H1 (cell line): ENCODE measurements around the gene FBXO21. TPM values are rescaled to one million over a fixed set of nuclear protein-coding genes. Genes with fewer than 3 reads are reported as not detected.

Experiments
- CTCF ChIA-PET: fragments of 300-600 bp; sonication (Branson Sonifier 250); formaldehyde crosslinking; loops from one replicate; lab custom pipeline; 2021; ENCODE audit not compliant: partially characterized antibody; lab: Charles Lee
- POLR2A ChIA-PET: fragments of 300-600 bp; sonication (Branson Sonifier 250); formaldehyde crosslinking; loops from one replicate; lab custom pipeline; 2021; ENCODE audit warnings: inconsistent platforms; ENCODE audit not compliant: partially characterized antibody; lab: Charles Lee
- DNase-seq, 2 experiments: peaks; one replicate each; pipeline versions ENCODE4 v3.0.0 to v3.0.0-alpha.2; 2010 to 2022; ENCODE audit warnings: low spot score in 2 of 2, low read depth in 1 of 2, mixed read lengths in 1 of 2
- FAIRE-seq: peaks from 2 replicates; lab custom pipeline; 2011; peaks lifted over from hg19 to GRCh38; lab: Jason Lieb, UNC
- H2AFZ ChIP-seq: 2 replicates; pipeline ENCODE4 v1.8.1; 2012; ENCODE audit warnings: low read length, inconsistent platforms
- H2AK5ac ChIP-seq: 2 replicates; pipeline ENCODE4 v1.6.1; 2013; ENCODE audit warnings: low read depth, low read length
- H2BK120ac ChIP-seq: replicated peaks from 2 replicates; pipeline ENCODE3; 2013; ENCODE audit warnings: low read depth, low read length, inconsistent platforms
- H2BK12ac ChIP-seq: 2 replicates; pipeline ENCODE4 v1.6.1; 2013; ENCODE audit warnings: low read depth, low read length
- H2BK15ac ChIP-seq: 2 replicates; pipeline ENCODE4 v1.6.1; 2013; ENCODE audit warnings: low read length
- H2BK20ac ChIP-seq: 2 replicates; pipeline ENCODE4 v1.6.1; 2013; ENCODE audit warnings: low read length
- H2BK5ac ChIP-seq: 2 replicates; pipeline ENCODE4 v1.6.1; 2013; ENCODE audit warnings: low read depth, low read length
- H3K14ac ChIP-seq: 2 replicates; pipeline ENCODE4 v1.6.1; 2013; ENCODE audit warnings: inconsistent platforms; ENCODE audit not compliant: insufficient read length
- H3K18ac ChIP-seq: 2 replicates; pipeline ENCODE4 v1.6.1; 2013; ENCODE audit warnings: low read length; ENCODE audit errors: extremely low read depth
- H3K23ac ChIP-seq: 2 replicates; pipeline ENCODE4 v1.6.1; 2013; ENCODE audit warnings: inconsistent platforms; ENCODE audit not compliant: insufficient read length
- H3K23me2 ChIP-seq: 2 replicates; pipeline ENCODE4 v1.6.1; 2013; ENCODE audit warnings: low read depth, low read length
- H3K27ac ChIP-seq: 2 replicates; pipeline ENCODE4 v1.6.1; 2011; ENCODE audit warnings: low read depth, low read length, inconsistent platforms
- H3K27me3 ChIP-seq, 4 experiments: replicated peaks in 1 of 4; 1 replicate in 1 of 4; 2 replicates in 3 of 4; pipeline versions ENCODE4 v1.6.1 to v1.8.1; 2011 to 2013; ENCODE audit warnings: low read length in 3 of 4, mild to moderate bottlenecking in 3 of 4, inconsistent platforms in 2 of 4, mixed read lengths in 2 of 4, moderate library complexity in 1 of 4; ENCODE audit not compliant: control insufficient read depth in 3 of 4, insufficient read depth in 3 of 4; ENCODE audit errors: extremely low read depth in 1 of 4
- H3K36me3 ChIP-seq, 4 experiments: 2 replicates each; pipeline versions ENCODE4 v1.6.1 to v1.8.1; 2011 to 2013; ENCODE audit warnings: mild to moderate bottlenecking in 4 of 4, low read length in 3 of 4, moderate library complexity in 2 of 4, control low read depth in 1 of 4, inconsistent platforms in 1 of 4; ENCODE audit not compliant: insufficient read depth in 4 of 4, control insufficient read depth in 2 of 4
- H3K4ac ChIP-seq: replicated peaks from 2 replicates; pipeline ENCODE3; 2013; ENCODE audit warnings: low read length, low read depth, mixed read lengths, inconsistent platforms; ENCODE audit not compliant: insufficient read length
- H3K4me1 ChIP-seq, 4 experiments: replicated peaks in 1 of 4; 1 replicate in 1 of 4; 2 replicates in 3 of 4; pipeline versions ENCODE4 v1.6.1 to v1.8.1; 2011 to 2013; ENCODE audit warnings: low read length in 3 of 4, inconsistent platforms in 2 of 4, mixed read lengths in 1 of 4; ENCODE audit not compliant: insufficient read depth in 4 of 4, control insufficient read depth in 3 of 4
- H3K4me2 ChIP-seq, 2 experiments: 2 replicates each; pipeline versions ENCODE4 v1.6.1 to v1.8.1; 2011 to 2013; ENCODE audit warnings: low read depth in 2 of 2, low read length in 2 of 2, control low read depth in 1 of 2, inconsistent platforms in 1 of 2, mild to moderate bottlenecking in 1 of 2; ENCODE audit not compliant: insufficient read depth in 1 of 2
- H3K4me3 ChIP-seq, 4 experiments: fragments of 200-600, 300-600 bp in 1 of 4; sonication (generic), shearing (Covaris generic), sonication (Bioruptor Twin) in 1 of 4; 2 replicates each; pipeline versions ENCODE4 v1.5.1 to v1.8.1; 2011 to 2016; ENCODE audit warnings: low read length in 4 of 4, low read depth in 3 of 4, control low read depth in 2 of 4, inconsistent platforms in 2 of 4, mild to moderate bottlenecking in 2 of 4, mixed read lengths in 1 of 4, moderate library complexity in 1 of 4; ENCODE audit not compliant: insufficient read depth in 2 of 4; ENCODE audit errors: extremely low read depth in 1 of 4
- H3K56ac ChIP-seq: replicated peaks from 2 replicates; pipeline ENCODE3; 2013; ENCODE audit warnings: low read depth, mild to moderate bottlenecking, mixed read lengths, low read length, inconsistent platforms; ENCODE audit not compliant: insufficient read length
- H3K79me1 ChIP-seq: 2 replicates; pipeline ENCODE4 v1.6.1; 2013; ENCODE audit warnings: low read depth, low read length, control low read depth
- H3K79me2 ChIP-seq, 2 experiments: 2 replicates each; pipeline versions ENCODE4 v1.6.1 to v1.8.1; 2012 to 2013; ENCODE audit warnings: low read length in 2 of 2, mild to moderate bottlenecking in 2 of 2, inconsistent platforms in 1 of 2; ENCODE audit not compliant: insufficient read depth in 2 of 2, control insufficient read depth in 1 of 2
- H3K9ac ChIP-seq, 4 experiments: replicated peaks in 1 of 4; 1 replicate in 1 of 4; 2 replicates in 3 of 4; pipeline versions ENCODE4 v1.6.1 to v1.8.1; 2011 to 2013; ENCODE audit warnings: low read depth in 3 of 4, low read length in 3 of 4, control low read depth in 2 of 4, mild to moderate bottlenecking in 2 of 4, moderate library complexity in 2 of 4, inconsistent platforms in 1 of 4; ENCODE audit errors: extremely low read depth in 1 of 4
- H3K9me3 ChIP-seq, 2 experiments: 2 replicates each; pipeline versions ENCODE4 v1.6.1 to v1.8.1; 2012 to 2013; ENCODE audit warnings: mild to moderate bottlenecking in 2 of 2, moderate library complexity in 2 of 2, control low read depth in 1 of 2, inconsistent platforms in 1 of 2, low read depth in 1 of 2, low read length in 1 of 2, mixed read lengths in 1 of 2; ENCODE audit not compliant: insufficient read depth in 2 of 2
- H4K20me1 ChIP-seq, 2 experiments: replicated peaks in 1 of 2; 2 replicates each; pipeline versions ENCODE3 to v1.8.1; 2011 to 2013; ENCODE audit warnings: inconsistent platforms in 2 of 2, low read length in 2 of 2, mild to moderate bottlenecking in 1 of 2; ENCODE audit not compliant: insufficient read depth in 2 of 2, control insufficient read depth in 1 of 2
- H4K5ac ChIP-seq: 2 replicates; pipeline ENCODE4 v1.6.1; 2013; ENCODE audit warnings: low read length, low read depth, mixed read lengths, inconsistent platforms; ENCODE audit not compliant: insufficient read length
- H4K8ac ChIP-seq: 2 replicates; pipeline ENCODE4 v1.8.0; 2013; ENCODE audit warnings: mild to moderate bottlenecking, moderate library complexity, low read length, inconsistent platforms; ENCODE audit not compliant: insufficient read depth; ENCODE audit errors: extremely low read depth
- H4K91ac ChIP-seq: replicated peaks from 2 replicates; pipeline ENCODE3; 2013; ENCODE audit warnings: low read length, mixed read lengths, inconsistent platforms; ENCODE audit not compliant: insufficient read length
- CBX5 ChIP-seq: fragments of 300-800, 300-1000 bp; sonication (generic); IDR thresholded peaks from 2 replicates; pipeline ENCODE4 v1.7.1; 2016; ENCODE audit warnings: antibody characterized with exemption, low read length, low read depth
- CHD1 ChIP-seq: IDR thresholded peaks from 2 replicates; pipeline ENCODE4 v1.6.1; 2012; ENCODE audit warnings: low read depth, low read length, improper control_type of control experiment
- CREB1 ChIP-seq: IDR thresholded peaks from 2 replicates; pipeline ENCODE4 v1.6.1; 2012; ENCODE audit warnings: inconsistent platforms
- FOSL1 ChIP-seq: IDR thresholded peaks from 2 replicates; pipeline ENCODE4 v1.6.1; 2011; ENCODE audit warnings: mild to moderate bottlenecking, low read depth, low read length, moderate library complexity; ENCODE audit not compliant: insufficient read depth
- GABPA ChIP-seq: IDR thresholded peaks from 2 replicates; pipeline ENCODE4 v1.6.1; 2011; ENCODE audit warnings: mild to moderate bottlenecking, low read length, moderate library complexity, borderline replicate concordance; ENCODE audit not compliant: insufficient read depth
- POLR2A ChIP-seq, 2 experiments: IDR thresholded peaks; 1 replicate in 1 of 2; 2 replicates in 1 of 2; pipeline ENCODE4 v1.6.1; 2011; ENCODE audit warnings: low read depth in 2 of 2, low read length in 2 of 2, mild to moderate bottlenecking in 2 of 2; ENCODE audit errors: control extremely low read depth in 1 of 2
- SAP30 ChIP-seq: fragments of 300-600 bp; sonication (generic); IDR thresholded peaks from 2 replicates; pipeline ENCODE4 v1.7.1; 2012; ENCODE audit warnings: low read length, moderate library complexity, mild to moderate bottlenecking, inconsistent platforms; ENCODE audit not compliant: insufficient read depth, insufficient replicate concordance
- SUZ12 ChIP-seq: fragments of 200-600 bp; sonication (generic); IDR thresholded peaks from 2 replicates; pipeline ENCODE4 v1.6.1; 2012; ENCODE audit warnings: mild to moderate bottlenecking, inconsistent platforms, low read length, moderate library complexity, mixed read lengths
- TBP ChIP-seq: IDR thresholded peaks from 2 replicates; pipeline ENCODE4 v1.6.1; 2011; ENCODE audit warnings: low read depth, low read length, improper control_type of control experiment
- WGBS, 2 experiments: shearing (Covaris generic) in 1 of 2; methylation state at CpG; one replicate each; pipeline versions ENCODE4 v1.1.6 to v1.1.7; 2013 to 2015; ENCODE audit warnings: low lambda C conversion rate in 2 of 2, mixed read lengths in 2 of 2, inconsistent platforms in 1 of 2, low coverage in 1 of 2, missing lambda C conversion rate in 1 of 2; ENCODE audit not compliant: insufficient replicate concordance in 2 of 2, insufficient coverage in 1 of 2, insufficient read length in 1 of 2; ENCODE audit errors: extremely low coverage in 1 of 2, missing lambda C conversion rate in 1 of 2; 5-methylcytosine and 5-hydroxymethylcytosine counted together
- polyA plus RNA-seq, 7 experiments: library from polyadenylated mRNA; depleted of rRNA in 3 of 7; stranded (reverse) in 5 of 7; unstranded in 2 of 7; fragments of >200 nt in 5 of 7; fragments of 200-250 nt in 2 of 7; gene quantifications; 1 replicate in 5 of 7; 2 replicates in 1 of 7; 4 replicates in 1 of 7; pipeline versions ENCODE4 v1.2.1 to v1.2.3, GENCODE V29; 2011 to 2013; ENCODE audit warnings: missing spikeins in 2 of 7, mixed read lengths in 2 of 7
- total RNA-seq: library from RNA; stranded (reverse); fragmentation: NEBNext Ultra II Directional; extraction: Animal tissue kit (Norgen Biotek cat#: 25700); gene quantifications from 2 replicates; pipeline ENCODE4 v1.2.1, GENCODE V29; 2021
- TF ChIP-seq, protein P1 (sequence below): IDR thresholded peaks from 2 replicates; pipeline ENCODE4 v1.6.1; 2011; ENCODE audit warnings: low read depth, mild to moderate bottlenecking, low read length; ENCODE audit not compliant: insufficient read depth
- TF ChIP-seq, protein P2 (sequence below): IDR thresholded peaks from 2 replicates; pipeline ENCODE4 v1.6.1; 2012; ENCODE audit warnings: inconsistent platforms
- TF ChIP-seq, protein P3 (sequence below): IDR thresholded peaks from 2 replicates; pipeline ENCODE4 v1.6.1; 2011; ENCODE audit warnings: low read length, improper control_type of control experiment

Gene FBXO21
- total and polyA plus RNA-seq, 2 of the 8 experiments (the other 6 are each of a cell fraction or from before 2014, with no cell fraction given) = 57.0 to 80.6 TPM

DNA sequence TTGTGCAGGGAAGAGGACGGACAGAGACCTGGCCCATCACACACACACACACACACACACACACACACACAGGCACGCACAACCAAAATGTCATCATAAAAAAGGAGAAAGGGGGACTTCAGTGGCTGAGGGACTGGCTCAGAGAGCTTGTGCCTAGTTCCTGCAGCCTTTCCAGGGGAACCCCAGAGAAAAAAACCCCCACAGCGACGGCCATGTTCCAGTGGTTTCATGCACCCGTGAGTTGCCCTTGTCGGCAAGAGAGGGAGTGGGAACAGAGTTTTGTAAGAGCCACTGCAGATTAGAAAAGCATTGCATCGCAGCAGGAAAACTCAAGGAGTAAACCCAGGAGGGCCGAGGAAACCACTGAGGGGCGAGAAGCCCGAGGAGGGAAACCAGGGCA is 24.5 kb upstream of the FBXO21 start:
- Histone ChIP-seq H2AK5ac (no peak overlapping the region), H3K18ac (no peak overlapping the region), H3K4me3 (no peak overlapping the region), H4K91ac (no peak overlapping the region), H2BK12ac (no peak overlapping the region), H3K23me2 (no peaks in the 10 kb centered on the region), H3K4me2 (no peak overlapping the region), H3K27me3 (no peaks in the 10 kb centered on the region), H2BK5ac (no peak overlapping the region), H3K9ac (peak overlapping the region in 1 of 4 experiments; percentile 10; a peak in 1 of 7 replicates), H3K36me3 (no peaks in the 10 kb centered on the region), H4K8ac (no peak overlapping the region), H3K14ac (no peak overlapping the region), H3K79me1 (no peaks in the 10 kb centered on the region), H4K20me1 (no peaks in the 10 kb centered on the region), H3K23ac (no peak overlapping the region), H3K4me1 (peaks cover 0 to 4% (median 0%) of the 10 kb centered on the region in 4 experiments; a peak in 1 of 7 replicates), H3K9me3 (no peaks in the 10 kb centered on the region), H2BK15ac (no peak overlapping the region), H2AFZ (no peak overlapping the region), H3K4ac (no peak overlapping the region), H3K79me2 (no peaks in the 10 kb centered on the region), H3K56ac (no peak overlapping the region), H3K27ac (no peak overlapping the region), H2BK20ac (no peak overlapping the region), H2BK120ac (no peak overlapping the region), H4K5ac (no peak overlapping the region)
- 85% methylated on average over 10 of the region's 10 CpGs; no CpG with 5 or more reads in 1 of the 2 experiments for WGBS, 2 experiments
- FAIRE-seq (no peak), DNase-seq (no peak)
- ChIA-PET POLR2A (interaction anchor here (0.6 kb wide), 2 partner anchors 11 to 154 kb away, joined by 3 to 4 read pairs; no protein-coding TSS in a partner anchor), CTCF (interaction anchor here (1.4 to 6.8 kb wide), 3 partner anchors 11 to 635 kb away, joined by 4 to 43 read pairs (median 5); no protein-coding TSS in a partner anchor)
- TF ChIP-seq POLR2A (IDR thresholded peaks at IDR 0.05; ENCODE audit: control extremely low read depth in 1 of 2, low read depth in 2 of 2, low read length in 2 of 2) = no peak
- TF ChIP-seq, protein P1, sequence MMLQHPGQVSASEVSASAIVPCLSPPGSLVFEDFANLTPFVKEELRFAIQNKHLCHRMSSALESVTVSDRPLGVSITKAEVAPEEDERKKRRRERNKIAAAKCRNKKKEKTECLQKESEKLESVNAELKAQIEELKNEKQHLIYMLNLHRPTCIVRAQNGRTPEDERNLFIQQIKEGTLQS = no peak
- no peak for TF ChIP-seq SUZ12
- TF ChIP-seq, protein P2, sequence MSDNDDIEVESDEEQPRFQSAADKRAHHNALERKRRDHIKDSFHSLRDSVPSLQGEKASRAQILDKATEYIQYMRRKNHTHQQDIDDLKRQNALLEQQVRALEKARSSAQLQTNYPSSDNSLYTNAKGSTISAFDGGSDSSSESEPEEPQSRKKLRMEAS = no peak
- TF ChIP-seq, protein P3, sequence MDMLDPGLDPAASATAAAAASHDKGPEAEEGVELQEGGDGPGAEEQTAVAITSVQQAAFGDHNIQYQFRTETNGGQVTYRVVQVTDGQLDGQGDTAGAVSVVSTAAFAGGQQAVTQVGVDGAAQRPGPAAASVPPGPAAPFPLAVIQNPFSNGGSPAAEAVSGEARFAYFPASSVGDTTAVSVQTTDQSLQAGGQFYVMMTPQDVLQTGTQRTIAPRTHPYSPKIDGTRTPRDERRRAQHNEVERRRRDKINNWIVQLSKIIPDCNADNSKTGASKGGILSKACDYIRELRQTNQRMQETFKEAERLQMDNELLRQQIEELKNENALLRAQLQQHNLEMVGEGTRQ = no peak
- TF ChIP-seq SAP30 = no peak
- no peak for TF ChIP-seq FOSL1
- TF ChIP-seq CREB1 = no peak
- TF ChIP-seq CBX5 = no peak
- TF ChIP-seq TBP = no peak
- TF ChIP-seq GABPA = no peak
- TF ChIP-seq CHD1 = no peak
